Measurements from ENCODE around the gene RPGRIP1L. TPM values are rescaled to one million over a fixed set of nuclear protein-coding genes. Genes with fewer than 3 reads are reported as not detected.
"Not testable (repeated sequence)": the region's sequence is repeated elsewhere in the genome, so short reads cannot be mapped to it uniquely, and the experiment has no call there.

RPGRIP1L gene
- total RNA-seq, 1 donor from 2014 or later = 12.0 TPM

DNA sequence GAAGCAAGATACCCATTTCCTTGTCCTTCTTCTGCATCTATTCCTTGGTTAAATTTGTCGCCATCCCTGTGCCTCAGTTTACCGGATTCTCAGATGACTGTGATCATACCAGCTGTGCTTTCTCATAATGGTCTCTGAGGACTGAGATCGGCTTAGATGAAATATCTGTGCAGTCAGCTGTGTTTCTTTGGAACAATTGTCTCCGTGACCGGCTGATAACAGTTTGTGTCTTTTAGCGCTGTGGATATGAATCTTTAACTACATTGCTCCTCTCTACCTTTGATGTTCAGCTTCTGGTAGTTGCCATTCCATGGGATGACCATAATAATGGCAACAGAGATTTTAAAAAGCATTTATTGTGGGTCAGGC is 770 bp upstream of the RPGRIP1L start:
- TF ChIP-seq, protein P1, sequence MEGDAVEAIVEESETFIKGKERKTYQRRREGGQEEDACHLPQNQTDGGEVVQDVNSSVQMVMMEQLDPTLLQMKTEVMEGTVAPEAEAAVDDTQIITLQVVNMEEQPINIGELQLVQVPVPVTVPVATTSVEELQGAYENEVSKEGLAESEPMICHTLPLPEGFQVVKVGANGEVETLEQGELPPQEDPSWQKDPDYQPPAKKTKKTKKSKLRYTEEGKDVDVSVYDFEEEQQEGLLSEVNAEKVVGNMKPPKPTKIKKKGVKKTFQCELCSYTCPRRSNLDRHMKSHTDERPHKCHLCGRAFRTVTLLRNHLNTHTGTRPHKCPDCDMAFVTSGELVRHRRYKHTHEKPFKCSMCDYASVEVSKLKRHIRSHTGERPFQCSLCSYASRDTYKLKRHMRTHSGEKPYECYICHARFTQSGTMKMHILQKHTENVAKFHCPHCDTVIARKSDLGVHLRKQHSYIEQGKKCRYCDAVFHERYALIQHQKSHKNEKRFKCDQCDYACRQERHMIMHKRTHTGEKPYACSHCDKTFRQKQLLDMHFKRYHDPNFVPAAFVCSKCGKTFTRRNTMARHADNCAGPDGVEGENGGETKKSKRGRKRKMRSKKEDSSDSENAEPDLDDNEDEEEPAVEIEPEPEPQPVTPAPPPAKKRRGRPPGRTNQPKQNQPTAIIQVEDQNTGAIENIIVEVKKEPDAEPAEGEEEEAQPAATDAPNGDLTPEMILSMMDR (IDR thresholded peaks at IDR 0.05) = no peak
- no peak for DNase-seq (ENCODE audit: extremely low spot score, unreplicated experiment)
- Mint-ChIP-seq H3K36me3 (ENCODE audit: unreplicated experiment) (peaks cover 14% of the 10 kb centered on the region), H3K27ac (ENCODE audit: unreplicated experiment) (peak overlapping the region; percentile 96), H3K4me1 (ENCODE audit: unreplicated experiment) (peaks cover 20% of the 10 kb centered on the region), H3K9me3 (ENCODE audit: unreplicated experiment) (no peaks in the 10 kb centered on the region), H3K27me3 (ENCODE audit: unreplicated experiment) (no peaks in the 10 kb centered on the region), H3K4me3 (ENCODE audit: unreplicated experiment) (peak overlapping the region; percentile 100)

DNA sequence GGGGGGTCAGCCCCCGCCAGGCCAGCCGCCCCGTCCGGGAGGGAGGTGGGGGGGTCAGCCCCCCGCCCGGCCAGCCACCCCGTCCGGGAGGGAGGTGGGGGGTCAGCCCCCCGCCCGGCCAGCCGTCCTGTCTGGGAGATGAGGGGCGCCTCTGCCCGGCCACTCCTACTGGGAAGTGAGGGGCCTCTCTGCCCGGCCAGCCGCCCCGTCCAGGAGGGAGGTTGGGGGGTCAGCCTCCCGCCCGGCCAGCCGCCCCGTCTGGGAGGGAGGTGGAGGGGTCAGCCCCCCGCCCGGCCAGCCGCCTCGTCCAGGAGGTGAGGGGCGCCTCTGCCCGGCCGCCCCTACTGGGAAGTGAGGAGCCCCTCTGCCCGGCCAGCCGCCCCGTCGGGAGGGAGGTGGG is 5.4 kb downstream of the RPGRIP1L start:
- peaks cover 13% of the 10 kb centered on the region for H3K36me3 Mint-ChIP-seq (ENCODE audit: unreplicated experiment)
- DNase-seq (ENCODE audit: extremely low spot score, unreplicated experiment); H3K9me3 Mint-ChIP-seq (ENCODE audit: unreplicated experiment); H3K4me3 Mint-ChIP-seq (ENCODE audit: unreplicated experiment); H3K4me1 Mint-ChIP-seq (ENCODE audit: unreplicated experiment); H3K27ac Mint-ChIP-seq (ENCODE audit: unreplicated experiment); H3K27me3 Mint-ChIP-seq (ENCODE audit: unreplicated experiment): not testable (repeated sequence)

DNA sequence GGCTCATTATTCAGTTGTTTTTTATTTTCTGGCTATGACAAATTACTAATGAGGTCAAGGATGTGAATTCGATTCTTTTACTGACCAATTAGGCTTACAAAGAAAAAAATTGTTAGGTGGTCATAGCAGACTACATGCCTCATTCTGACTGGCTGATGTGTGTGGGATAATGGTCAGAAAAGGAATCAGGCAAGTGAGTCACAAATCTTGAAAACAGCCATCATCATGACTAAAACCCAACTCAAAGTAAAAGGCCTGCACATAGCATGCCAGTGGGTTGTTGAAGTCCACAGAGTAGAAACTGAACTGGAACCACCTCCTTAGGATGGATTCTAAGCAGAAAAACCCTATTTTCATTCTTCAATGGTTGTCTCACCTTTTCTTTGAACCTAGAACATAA is 8.6 kb downstream of the RPGRIP1L start:
- no peak overlapping the region for H3K4me3 Mint-ChIP-seq (ENCODE audit: unreplicated experiment)
- no peak for DNase-seq (ENCODE audit: extremely low spot score, unreplicated experiment)
- no peaks in the 10 kb centered on the region for H3K27me3 Mint-ChIP-seq (ENCODE audit: unreplicated experiment)
- TF ChIP-seq, protein P1 (IDR thresholded peaks at IDR 0.05) = no peak
- peaks cover 24% of the 10 kb centered on the region for H3K36me3 Mint-ChIP-seq (ENCODE audit: unreplicated experiment)
- no peak overlapping the region for H3K27ac Mint-ChIP-seq (ENCODE audit: unreplicated experiment)
- no peaks in the 10 kb centered on the region for H3K9me3 Mint-ChIP-seq (ENCODE audit: unreplicated experiment)
- no peaks in the 10 kb centered on the region for H3K4me1 Mint-ChIP-seq (ENCODE audit: unreplicated experiment)

DNA sequence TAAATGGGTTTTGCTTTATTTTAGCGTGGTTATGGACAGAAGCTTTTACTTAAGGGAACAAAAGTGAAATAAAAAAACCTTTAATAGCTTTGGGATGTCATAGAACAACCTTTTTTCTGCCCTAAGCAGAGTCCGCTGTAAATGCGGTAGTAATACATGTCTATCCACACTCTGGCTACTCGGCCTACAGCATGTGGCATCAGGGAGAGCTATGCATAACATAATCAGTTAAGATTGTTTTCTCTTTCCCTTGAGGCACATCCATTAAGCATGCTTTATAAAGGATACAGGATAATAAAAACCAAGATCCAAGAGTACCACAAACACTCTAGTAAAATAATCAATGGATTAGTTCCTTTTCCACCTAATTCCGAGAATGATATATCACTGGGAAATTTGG is 10.3 kb downstream of the RPGRIP1L start:
- H3K4me1 Mint-ChIP-seq (ENCODE audit: unreplicated experiment) = no peaks in the 10 kb centered on the region
- H3K36me3 Mint-ChIP-seq (ENCODE audit: unreplicated experiment) = peaks cover 24% of the 10 kb centered on the region
- no peaks in the 10 kb centered on the region for H3K27me3 Mint-ChIP-seq (ENCODE audit: unreplicated experiment)
- H3K4me3 Mint-ChIP-seq (ENCODE audit: unreplicated experiment) = no peak overlapping the region
- no peak overlapping the region for H3K27ac Mint-ChIP-seq (ENCODE audit: unreplicated experiment)
- H3K9me3 Mint-ChIP-seq (ENCODE audit: unreplicated experiment) = no peaks in the 10 kb centered on the region
- DNase-seq (ENCODE audit: extremely low spot score, unreplicated experiment) = no peak
- TF ChIP-seq, protein P1 (IDR thresholded peaks at IDR 0.05) = no peak

DNA sequence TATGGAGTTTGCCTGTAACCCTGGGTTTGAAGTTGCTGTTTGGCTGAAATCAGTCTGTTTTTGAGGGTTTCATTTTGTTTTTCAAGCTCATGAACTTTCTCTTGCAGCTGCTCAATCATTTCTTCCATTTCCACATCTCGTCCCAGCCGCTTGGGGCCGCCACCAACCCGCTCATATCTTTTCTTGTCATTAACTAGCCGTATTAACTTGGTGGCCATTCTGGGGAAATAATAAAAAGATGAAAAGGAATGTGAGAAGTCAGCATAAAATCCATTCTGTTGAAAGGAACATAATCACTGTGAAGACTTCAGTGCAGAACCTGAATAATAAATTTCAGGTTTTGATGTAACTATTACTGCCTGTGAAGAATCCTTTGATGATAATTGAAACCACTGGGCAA is 11.5 kb downstream of the RPGRIP1L start:
- Mint-ChIP-seq H3K27ac (ENCODE audit: unreplicated experiment) (no peak overlapping the region), H3K27me3 (ENCODE audit: unreplicated experiment) (no peaks in the 10 kb centered on the region), H3K4me1 (ENCODE audit: unreplicated experiment) (no peaks in the 10 kb centered on the region), H3K36me3 (ENCODE audit: unreplicated experiment) (peaks cover 24% of the 10 kb centered on the region), H3K9me3 (ENCODE audit: unreplicated experiment) (no peaks in the 10 kb centered on the region), H3K4me3 (ENCODE audit: unreplicated experiment) (no peak overlapping the region)
- DNase-seq (ENCODE audit: extremely low spot score, unreplicated experiment) = no peak
- TF ChIP-seq, protein P1 (IDR thresholded peaks at IDR 0.05) = peak; percentile 21

DNA sequence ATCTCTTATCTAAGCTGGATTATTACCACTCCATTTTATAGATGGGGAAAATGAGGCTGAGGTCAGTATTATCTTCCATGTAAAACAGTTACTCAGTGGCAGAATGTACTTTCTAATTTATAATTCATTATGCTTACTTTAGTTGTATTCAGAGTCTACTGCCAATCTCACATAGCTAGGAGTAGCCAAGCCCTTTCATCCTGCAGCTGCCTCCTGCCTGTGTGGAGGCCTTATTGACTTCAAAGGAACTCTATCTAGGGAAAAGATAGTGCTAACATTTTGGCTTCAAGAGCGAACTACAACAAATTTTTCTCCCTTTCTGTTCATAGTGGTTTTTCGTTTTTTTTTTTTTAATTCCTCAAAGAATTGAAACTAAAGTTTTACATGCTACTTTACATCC is 12.9 kb downstream of the RPGRIP1L start:
- H3K4me3 Mint-ChIP-seq (ENCODE audit: unreplicated experiment) = no peak overlapping the region
- TF ChIP-seq, protein P1 (IDR thresholded peaks at IDR 0.05) = no peak
- H3K9me3 Mint-ChIP-seq (ENCODE audit: unreplicated experiment) = no peaks in the 10 kb centered on the region
- H3K27me3 Mint-ChIP-seq (ENCODE audit: unreplicated experiment) = no peaks in the 10 kb centered on the region
- no peak for DNase-seq (ENCODE audit: extremely low spot score, unreplicated experiment)
- H3K4me1 Mint-ChIP-seq (ENCODE audit: unreplicated experiment) = no peaks in the 10 kb centered on the region
- H3K36me3 Mint-ChIP-seq (ENCODE audit: unreplicated experiment) = peaks cover 21% of the 10 kb centered on the region
- H3K27ac Mint-ChIP-seq (ENCODE audit: unreplicated experiment) = no peak overlapping the region
